ENCODE results near the gene SLC66A3.
A peak's percentile ranks its signal among the peaks of the same experiment; 100 is the strongest.

The SLC66A3 gene

GRCh38 chr2:11140492-11140891 lies 14.8 kb upstream of the SLC66A3 start:
- DNase-seq = no peak

- no peak for DNase-seq
Measured at GRCh38 chr2:11141319-11141718, 13.9 kb upstream of the SLC66A3 start.

- no peak for DNase-seq
Measured at GRCh38 chr2:11142330-11142729, 12.9 kb upstream of the SLC66A3 start.

- DNase-seq = no peak
Measured at GRCh38 chr2:11142987-11143386, 12.3 kb upstream of the SLC66A3 start.

- DNase-seq = no peak
Measured at GRCh38 chr2:11144077-11144737, 11.1 kb upstream of the SLC66A3 start.

- no peak for DNase-seq
Measured at GRCh38 chr2:11144738-11145079, 10.6 kb upstream of the SLC66A3 start.

- DNase-seq = no peak
Measured at GRCh38 chr2:11145350-11145749, 9.9 kb upstream of the SLC66A3 start.

- DNase-seq = no peak
Measured at GRCh38 chr2:11146076-11146475, 9.2 kb upstream of the SLC66A3 start.

GRCh38 chr2:11147263-11147662 lies 8.0 kb upstream of the SLC66A3 start:
- DNase-seq = no peak

GRCh38 chr2:11152591-11152990 lies 2.7 kb upstream of the SLC66A3 start:
- DNase-seq = no peak

- DNase-seq = no peak
Measured at GRCh38 chr2:11154016-11154922, 998 bp upstream of the SLC66A3 start.

- DNase-seq = peak in 1 of 2 experiments; percentile 65
Measured at GRCh38 chr2:11154923-11155380, 315 bp upstream of the SLC66A3 start.

GRCh38 chr2:11156396-11157075 lies 1.3 kb downstream of the SLC66A3 start:
- DNase-seq = no peak

- no peak for DNase-seq
Measured at GRCh38 chr2:11157296-11157695, 2.0 kb downstream of the SLC66A3 start.

- no peak for DNase-seq
Measured at GRCh38 chr2:11157731-11158130, 2.5 kb downstream of the SLC66A3 start.

- no peak for DNase-seq
Measured at GRCh38 chr2:11158916-11159573, 3.8 kb downstream of the SLC66A3 start.

- DNase-seq = no peak
Measured at GRCh38 chr2:11159574-11160170, 4.4 kb downstream of the SLC66A3 start.

- DNase-seq = no peak
Measured at GRCh38 chr2:11160256-11160655, 5.0 kb downstream of the SLC66A3 start.

GRCh38 chr2:11160731-11161455 lies 5.6 kb downstream of the SLC66A3 start:
- DNase-seq = no peak

GRCh38 chr2:11161747-11162146 lies 6.5 kb downstream of the SLC66A3 start:
- no peak for DNase-seq

- no peak for DNase-seq
Measured at GRCh38 chr2:11163439-11164317, 8.4 kb downstream of the SLC66A3 start.
